H9 (cell line): ENCODE measurements around the gene CACNA1D. TPM values are rescaled to one million over a fixed set of nuclear protein-coding genes. Genes with fewer than 3 reads are reported as not detected.

Experiments
- DNase-seq: peaks from one replicate; pipeline ENCODE4 v3.0.0-alpha.2; 2017
- H2AFZ ChIP-seq: one replicate; pipeline ENCODE4 v1.6.1; 2013; ENCODE audit warnings: mild to moderate bottlenecking, low read length, control low read depth, moderate library complexity
- H2AK5ac ChIP-seq: 2 replicates; pipeline ENCODE4 v1.6.1; 2013; ENCODE audit warnings: low read length, control low read depth, mixed read lengths; ENCODE audit not compliant: insufficient read length
- H2BK120ac ChIP-seq: one replicate; pipeline ENCODE4 v1.6.1; 2013; ENCODE audit warnings: low read depth, mild to moderate bottlenecking, low read length, control low read depth, inconsistent platforms; ENCODE audit not compliant: poor library complexity, severe bottlenecking
- H2BK12ac ChIP-seq: 2 replicates; pipeline ENCODE4 v1.6.1; 2013; ENCODE audit warnings: low read length, control low read depth, mixed read lengths, low read depth; ENCODE audit not compliant: insufficient read length
- H2BK15ac ChIP-seq: 2 replicates; pipeline ENCODE4 v1.6.1; 2013; ENCODE audit warnings: low read depth, low read length, control low read depth
- H2BK20ac ChIP-seq: one replicate; pipeline ENCODE4 v1.6.1; 2013; ENCODE audit warnings: low read depth, mild to moderate bottlenecking, low read length, control low read depth, inconsistent platforms; ENCODE audit not compliant: poor library complexity, severe bottlenecking
- H2BK5ac ChIP-seq: 2 replicates; pipeline ENCODE4 v1.6.1; 2013; ENCODE audit warnings: low read length, control low read depth, mixed read lengths; ENCODE audit not compliant: insufficient read length
- H3K14ac ChIP-seq: 2 replicates; pipeline ENCODE4 v1.6.1; 2013; ENCODE audit warnings: low read length, control low read depth; ENCODE audit not compliant: insufficient read depth
- H3K18ac ChIP-seq: 2 replicates; pipeline ENCODE4 v1.6.1; 2013; ENCODE audit warnings: low read depth, mild to moderate bottlenecking, mixed read lengths, low read length, control low read depth; ENCODE audit not compliant: insufficient read length
- H3K23ac ChIP-seq: 2 replicates; pipeline ENCODE4 v1.6.1; 2013; ENCODE audit warnings: low read length, control low read depth, mixed read lengths, low read depth; ENCODE audit not compliant: insufficient read length
- H3K23me2 ChIP-seq: 2 replicates; pipeline ENCODE4 v1.6.1; 2013; ENCODE audit warnings: low read depth, mild to moderate bottlenecking, mixed read lengths, low read length, control low read depth; ENCODE audit not compliant: insufficient read length, poor library complexity, severe bottlenecking
- H3K27ac ChIP-seq: 2 replicates; pipeline ENCODE4 v1.5.1; 2013; ENCODE audit warnings: low read length, control low read depth, mixed read lengths, low read depth; ENCODE audit not compliant: insufficient read length
- H3K27me3 ChIP-seq: 2 replicates; pipeline ENCODE4 v1.6.1; 2013; ENCODE audit warnings: low read length, control low read depth, inconsistent platforms; ENCODE audit not compliant: insufficient read depth
- H3K4ac ChIP-seq: 2 replicates; pipeline ENCODE4 v1.6.1; 2013; ENCODE audit warnings: low read depth, mild to moderate bottlenecking, control low read depth, inconsistent platforms, low read length, moderate library complexity
- H3K4me1 ChIP-seq: 2 replicates; pipeline ENCODE4 v1.6.1; 2013; ENCODE audit warnings: low read length, control low read depth, inconsistent platforms; ENCODE audit not compliant: insufficient read depth
- H3K4me2 ChIP-seq: 2 replicates; pipeline ENCODE4 v1.6.1; 2013; ENCODE audit warnings: low read length, control low read depth, mixed read lengths; ENCODE audit not compliant: insufficient read length, insufficient read depth
- H3K56ac ChIP-seq: 2 replicates; pipeline ENCODE4 v1.6.1; 2013; ENCODE audit warnings: low read depth, mild to moderate bottlenecking, mixed read lengths, low read length, control low read depth; ENCODE audit not compliant: insufficient read length
- H3K79me1 ChIP-seq: 2 replicates; pipeline ENCODE4 v1.6.1; 2013; ENCODE audit warnings: low read depth, mild to moderate bottlenecking, moderate library complexity, low read length, control low read depth, inconsistent platforms; ENCODE audit not compliant: insufficient read depth, poor library complexity, severe bottlenecking
- H3K79me2 ChIP-seq: 2 replicates; pipeline ENCODE4 v1.6.1; 2013; ENCODE audit warnings: low read length, control low read depth, inconsistent platforms; ENCODE audit not compliant: insufficient read depth
- H3K9ac ChIP-seq: 2 replicates; pipeline ENCODE4 v1.6.1; 2013; ENCODE audit warnings: low read length, control low read depth, mixed read lengths; ENCODE audit not compliant: insufficient read length; ENCODE audit errors: extremely low read depth
- H3K9me3 ChIP-seq: one replicate; pipeline ENCODE4 v1.6.1; 2013; ENCODE audit warnings: low read depth, low read length, inconsistent platforms; ENCODE audit not compliant: control insufficient read depth
- H3T11ph ChIP-seq: one replicate; pipeline ENCODE4 v1.6.1; 2013; ENCODE audit warnings: mild to moderate bottlenecking, low read length, control low read depth, inconsistent platforms
- H4K20me1 ChIP-seq: one replicate; pipeline ENCODE4 v1.6.1; 2013; ENCODE audit not compliant: control insufficient read depth, insufficient read length, insufficient read depth
- H4K5ac ChIP-seq: 2 replicates; pipeline ENCODE4 v1.6.1; 2013; ENCODE audit warnings: low read depth, mild to moderate bottlenecking, mixed read lengths, low read length, control low read depth; ENCODE audit not compliant: insufficient read length
- H4K8ac ChIP-seq: replicated peaks from 2 replicates; pipeline ENCODE4 v1.6.1; 2013; ENCODE audit warnings: low read length, control low read depth, mixed read lengths, low read depth; ENCODE audit not compliant: insufficient read length
- H4K91ac ChIP-seq: 2 replicates; pipeline ENCODE4 v1.6.1; 2013; ENCODE audit warnings: low read depth, mild to moderate bottlenecking, moderate library complexity, mixed read lengths, low read length, control low read depth; ENCODE audit not compliant: insufficient read length
- H3K27ac Mint-ChIP-seq, 3 experiments: 2 replicates in 2 of 3; 3 replicates in 1 of 3; pipeline ENCODE4 v1.8.0; 2020 to 2021; ENCODE audit warnings: mixed read lengths in 3 of 3, mild to moderate bottlenecking in 1 of 3, moderate library complexity in 1 of 3
- H3K27me3 Mint-ChIP-seq: 2 replicates; pipeline ENCODE4 v1.8.0; 2021; ENCODE audit warnings: low read depth, mild to moderate bottlenecking, moderate library complexity, mixed read lengths
- H3K36me3 Mint-ChIP-seq, 3 experiments: 2 replicates in 2 of 3; 3 replicates in 1 of 3; pipeline ENCODE4 v1.8.0; 2020 to 2021; ENCODE audit warnings: low read depth in 3 of 3, mixed read lengths in 3 of 3; ENCODE audit not compliant: insufficient read depth in 1 of 3
- H3K4me1 Mint-ChIP-seq, 2 experiments: 2 replicates each; pipeline ENCODE4 v1.8.0; 2020; ENCODE audit warnings: mixed read lengths in 2 of 2
- H3K4me3 Mint-ChIP-seq, 2 experiments: 2 replicates in 1 of 2; 3 replicates in 1 of 2; pipeline ENCODE4 v1.8.0; 2020 to 2021; ENCODE audit warnings: mild to moderate bottlenecking in 2 of 2, mixed read lengths in 2 of 2, moderate library complexity in 1 of 2
- H3K9me3 Mint-ChIP-seq, 2 experiments: 2 replicates in 1 of 2; 3 replicates in 1 of 2; pipeline ENCODE4 v1.8.0; 2020; ENCODE audit warnings: mild to moderate bottlenecking in 2 of 2, mixed read lengths in 2 of 2, moderate library complexity in 1 of 2
- CTCF ChIP-seq: fragments of 200-600 bp; sonication (generic); conservative IDR thresholded peaks from 3 replicates; pipeline ENCODE4 v1.8.0; 2021; ENCODE audit warnings: antibody characterized with exemption, mild to moderate bottlenecking
- WGBS: extraction: QIAGEN DNeasy Blood & Tissue Kit; methylation state at CpG from one replicate; pipeline ENCODE4 v1.1.7; 2013; ENCODE audit warnings: missing lambda C conversion rate, low lambda C conversion rate, mixed read lengths; ENCODE audit not compliant: insufficient read length; ENCODE audit errors: extremely low coverage; 5-methylcytosine and 5-hydroxymethylcytosine counted together
- total RNA-seq: library from RNA; stranded (reverse); gene quantifications from 2 replicates; pipeline ENCODE4 v1.2.1, GENCODE V29; 2021

CACNA1D gene
- total RNA-seq, 1 experiment from 2014 or later: 3.5 TPM

- Histone ChIP-seq H3K18ac (no peak overlapping the region), H2AK5ac (no peak overlapping the region), H3K79me2 (no peaks in the 10 kb centered on the region), H3K27me3 (no peaks in the 10 kb centered on the region), H3T11ph (no peak overlapping the region), H3K4me1 (no peaks in the 10 kb centered on the region), H3K9ac (no peak overlapping the region), H3K79me1 (no peaks in the 10 kb centered on the region), H4K5ac (no peak overlapping the region), H2BK15ac (no peak overlapping the region), H3K4ac (no peak overlapping the region), H3K9me3 (no peaks in the 10 kb centered on the region), H2BK12ac (no peak overlapping the region), H2BK20ac (no peak overlapping the region), H2BK5ac (no peak overlapping the region), H3K23ac (no peak overlapping the region), H2AFZ (no peak overlapping the region), H2BK120ac (no peak overlapping the region), H4K20me1 (no peaks in the 10 kb centered on the region), H3K4me2 (no peak overlapping the region), H3K14ac (no peak overlapping the region), H3K56ac (no peak overlapping the region), H3K23me2 (no peaks in the 10 kb centered on the region), H4K91ac (no peak overlapping the region), H3K27ac (no peak overlapping the region), H4K8ac (no peak overlapping the region)
- no CpG with 5 or more reads among the region's 6 CpGs for whole genome bisulfite sequencing
- no peak for TF ChIP-seq CTCF
- Mint-ChIP-seq H3K27me3 (peaks cover 4% of the 10 kb centered on the region; the same call in 1 of the 2 replicates), H3K9me3 (no peaks in the 10 kb centered on the region), H3K36me3 (no peaks in the 10 kb centered on the region), H3K27ac (no peak overlapping the region), H3K4me1 (no peaks in the 10 kb centered on the region; a peak in 1 of 4 replicates), H3K4me3 (no peak overlapping the region)
- DNase-seq: no peak
Measured at GRCh38 chr3:53729159-53729558, 234.7 kb downstream of the CACNA1D start.
